ENCODE results near the gene PCK2. TPM values are rescaled to one million over a fixed set of nuclear protein-coding genes. Genes with fewer than 3 reads are reported as not detected.
A peak's percentile ranks its signal among the peaks of the same experiment; 100 is the strongest.

PCK2 gene
- total and polyA plus RNA-seq, 2 of the 13 experiments (the other 11 are each of a cell fraction or from before 2014, with no cell fraction given): 129 to 272 TPM

DNA sequence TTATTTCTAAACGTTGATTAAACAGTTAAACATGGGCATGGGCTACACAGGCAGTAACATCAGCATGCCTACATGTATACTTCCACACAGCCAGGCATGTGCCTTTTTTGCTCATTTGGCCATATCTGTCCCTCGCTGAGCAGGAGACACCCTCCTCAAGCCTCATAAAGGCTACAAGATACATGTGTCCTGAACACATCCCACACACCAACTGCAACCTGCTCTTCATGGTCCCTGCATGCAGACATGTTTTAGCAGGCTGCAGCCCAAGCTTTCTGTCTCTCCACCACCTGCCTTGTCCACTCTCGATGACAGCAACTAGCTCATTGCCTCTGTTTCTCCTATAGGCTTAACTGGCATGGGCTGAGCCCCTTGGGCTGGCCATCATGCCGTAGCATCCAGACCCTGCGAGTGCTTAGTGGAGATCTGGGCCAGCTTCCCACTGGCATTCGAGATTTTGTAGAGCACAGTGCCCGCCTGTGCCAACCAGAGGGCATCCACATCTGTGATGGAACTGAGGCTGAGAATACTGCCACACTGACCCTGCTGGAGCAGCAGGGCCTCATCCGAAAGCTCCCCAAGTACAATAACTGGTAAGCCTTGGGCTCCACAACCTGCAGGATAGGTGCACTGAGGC is 2.6 kb downstream of the PCK2 start (continued):
- TF ChIP-seq RELA (CRISPR knock-in tag; IDR thresholded peaks at IDR 0.05) (no peak), ZNF782 (CRISPR knock-in tag; IDR thresholded peaks at IDR 0.05; ENCODE audit: borderline replicate concordance) (no peak; the same call in 1 of the 2 replicates), MYC (CRISPR knock-in tag; IDR thresholded peaks at IDR 0.05; ENCODE audit: borderline replicate concordance) (0 out of 2 replicates have a peak, but pooled peaks have one; percentile 26), ELF1 (CRISPR knock-in tag; IDR thresholded peaks at IDR 0.05) (no peak), KDM4B (CRISPR knock-in tag; IDR thresholded peaks at IDR 0.05) (no peak), MTA3 (CRISPR knock-in tag; IDR thresholded peaks at IDR 0.05) (peak; percentile 75; the same call in 1 of the 2 replicates), RFX3 (CRISPR knock-in tag; IDR thresholded peaks at IDR 0.05) (no peak), SIX4 (CRISPR knock-in tag; IDR thresholded peaks at IDR 0.05) (no peak), ZBTB7A (CRISPR knock-in tag; IDR thresholded peaks at IDR 0.05) (no peak), SAP130 (CRISPR knock-in tag; IDR thresholded peaks at IDR 0.05; ENCODE audit: low read depth) (no peak), IRX3 (CRISPR knock-in tag; IDR thresholded peaks at IDR 0.05; ENCODE audit: borderline replicate concordance, low read depth) (no peak; the same call in 1 of the 2 replicates), PRMT3 (CRISPR knock-in tag; IDR thresholded peaks at IDR 0.05; ENCODE audit: borderline replicate concordance, low read depth) (no peak), MED8 (CRISPR knock-in tag; IDR thresholded peaks at IDR 0.05; ENCODE audit: insufficient replicate concordance) (no peak), ZNF883 (CRISPR knock-in tag; IDR thresholded peaks at IDR 0.05; ENCODE audit: not compliant biosample characterization) (no peak)
- TF ChIP-seq, protein P1, sequence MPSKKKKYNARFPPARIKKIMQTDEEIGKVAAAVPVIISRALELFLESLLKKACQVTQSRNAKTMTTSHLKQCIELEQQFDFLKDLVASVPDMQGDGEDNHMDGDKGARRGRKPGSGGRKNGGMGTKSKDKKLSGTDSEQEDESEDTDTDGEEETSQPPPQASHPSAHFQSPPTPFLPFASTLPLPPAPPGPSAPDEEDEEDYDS (CRISPR knock-in tag; IDR thresholded peaks at IDR 0.05): no peak
- TF ChIP-seq, protein P2, sequence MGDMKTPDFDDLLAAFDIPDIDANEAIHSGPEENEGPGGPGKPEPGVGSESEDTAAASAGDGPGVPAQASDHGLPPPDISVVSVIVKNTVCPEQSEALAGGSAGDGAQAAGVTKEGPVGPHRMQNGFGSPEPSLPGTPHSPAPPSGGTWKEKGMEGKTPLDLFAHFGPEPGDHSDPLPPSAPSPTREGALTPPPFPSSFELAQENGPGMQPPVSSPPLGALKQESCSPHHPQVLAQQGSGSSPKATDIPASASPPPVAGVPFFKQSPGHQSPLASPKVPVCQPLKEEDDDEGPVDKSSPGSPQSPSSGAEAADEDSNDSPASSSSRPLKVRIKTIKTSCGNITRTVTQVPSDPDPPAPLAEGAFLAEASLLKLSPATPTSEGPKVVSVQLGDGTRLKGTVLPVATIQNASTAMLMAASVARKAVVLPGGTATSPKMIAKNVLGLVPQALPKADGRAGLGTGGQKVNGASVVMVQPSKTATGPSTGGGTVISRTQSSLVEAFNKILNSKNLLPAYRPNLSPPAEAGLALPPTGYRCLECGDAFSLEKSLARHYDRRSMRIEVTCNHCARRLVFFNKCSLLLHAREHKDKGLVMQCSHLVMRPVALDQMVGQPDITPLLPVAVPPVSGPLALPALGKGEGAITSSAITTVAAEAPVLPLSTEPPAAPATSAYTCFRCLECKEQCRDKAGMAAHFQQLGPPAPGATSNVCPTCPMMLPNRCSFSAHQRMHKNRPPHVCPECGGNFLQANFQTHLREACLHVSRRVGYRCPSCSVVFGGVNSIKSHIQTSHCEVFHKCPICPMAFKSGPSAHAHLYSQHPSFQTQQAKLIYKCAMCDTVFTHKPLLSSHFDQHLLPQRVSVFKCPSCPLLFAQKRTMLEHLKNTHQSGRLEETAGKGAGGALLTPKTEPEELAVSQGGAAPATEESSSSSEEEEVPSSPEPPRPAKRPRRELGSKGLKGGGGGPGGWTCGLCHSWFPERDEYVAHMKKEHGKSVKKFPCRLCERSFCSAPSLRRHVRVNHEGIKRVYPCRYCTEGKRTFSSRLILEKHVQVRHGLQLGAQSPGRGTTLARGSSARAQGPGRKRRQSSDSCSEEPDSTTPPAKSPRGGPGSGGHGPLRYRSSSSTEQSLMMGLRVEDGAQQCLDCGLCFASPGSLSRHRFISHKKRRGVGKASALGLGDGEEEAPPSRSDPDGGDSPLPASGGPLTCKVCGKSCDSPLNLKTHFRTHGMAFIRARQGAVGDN (CRISPR knock-in tag; IDR thresholded peaks at IDR 0.05): peak; percentile 43; the same call in 1 of the 2 replicates
- TF ChIP-seq, protein P3, sequence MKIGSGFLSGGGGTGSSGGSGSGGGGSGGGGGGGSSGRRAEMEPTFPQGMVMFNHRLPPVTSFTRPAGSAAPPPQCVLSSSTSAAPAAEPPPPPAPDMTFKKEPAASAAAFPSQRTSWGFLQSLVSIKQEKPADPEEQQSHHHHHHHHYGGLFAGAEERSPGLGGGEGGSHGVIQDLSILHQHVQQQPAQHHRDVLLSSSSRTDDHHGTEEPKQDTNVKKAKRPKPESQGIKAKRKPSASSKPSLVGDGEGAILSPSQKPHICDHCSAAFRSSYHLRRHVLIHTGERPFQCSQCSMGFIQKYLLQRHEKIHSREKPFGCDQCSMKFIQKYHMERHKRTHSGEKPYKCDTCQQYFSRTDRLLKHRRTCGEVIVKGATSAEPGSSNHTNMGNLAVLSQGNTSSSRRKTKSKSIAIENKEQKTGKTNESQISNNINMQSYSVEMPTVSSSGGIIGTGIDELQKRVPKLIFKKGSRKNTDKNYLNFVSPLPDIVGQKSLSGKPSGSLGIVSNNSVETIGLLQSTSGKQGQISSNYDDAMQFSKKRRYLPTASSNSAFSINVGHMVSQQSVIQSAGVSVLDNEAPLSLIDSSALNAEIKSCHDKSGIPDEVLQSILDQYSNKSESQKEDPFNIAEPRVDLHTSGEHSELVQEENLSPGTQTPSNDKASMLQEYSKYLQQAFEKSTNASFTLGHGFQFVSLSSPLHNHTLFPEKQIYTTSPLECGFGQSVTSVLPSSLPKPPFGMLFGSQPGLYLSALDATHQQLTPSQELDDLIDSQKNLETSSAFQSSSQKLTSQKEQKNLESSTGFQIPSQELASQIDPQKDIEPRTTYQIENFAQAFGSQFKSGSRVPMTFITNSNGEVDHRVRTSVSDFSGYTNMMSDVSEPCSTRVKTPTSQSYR (CRISPR knock-in tag; IDR thresholded peaks at IDR 0.05; ENCODE audit: borderline replicate concordance): no peak
- TF ChIP-seq, protein P4, sequence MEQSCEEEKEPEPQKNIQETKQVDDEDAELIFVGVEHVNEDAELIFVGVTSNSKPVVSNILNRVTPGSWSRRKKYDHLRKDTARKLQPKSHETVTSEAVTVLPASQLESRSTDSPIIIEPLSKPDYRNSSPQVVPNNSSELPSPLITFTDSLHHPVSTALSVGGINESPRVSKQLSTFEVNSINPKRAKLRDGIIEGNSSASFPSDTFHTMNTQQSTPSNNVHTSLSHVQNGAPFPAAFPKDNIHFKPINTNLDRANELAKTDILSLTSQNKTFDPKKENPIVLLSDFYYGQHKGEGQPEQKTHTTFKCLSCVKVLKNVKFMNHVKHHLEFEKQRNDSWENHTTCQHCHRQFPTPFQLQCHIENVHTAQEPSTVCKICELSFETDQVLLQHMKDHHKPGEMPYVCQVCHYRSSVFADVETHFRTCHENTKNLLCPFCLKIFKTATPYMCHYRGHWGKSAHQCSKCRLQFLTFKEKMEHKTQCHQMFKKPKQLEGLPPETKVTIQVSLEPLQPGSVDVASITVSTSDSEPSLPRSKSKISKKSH (CRISPR knock-in tag; IDR thresholded peaks at IDR 0.05; ENCODE audit: borderline replicate concordance): no peak
- TF ChIP-seq, protein P5, sequence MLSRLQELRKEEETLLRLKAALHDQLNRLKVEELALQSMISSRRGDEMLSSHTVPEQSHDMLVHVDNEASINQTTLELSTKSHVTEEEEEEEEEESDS (CRISPR knock-in tag; IDR thresholded peaks at IDR 0.05; ENCODE audit: borderline replicate concordance): no peak
